Measurements from ENCODE around the gene CYP4V2.

DNA sequence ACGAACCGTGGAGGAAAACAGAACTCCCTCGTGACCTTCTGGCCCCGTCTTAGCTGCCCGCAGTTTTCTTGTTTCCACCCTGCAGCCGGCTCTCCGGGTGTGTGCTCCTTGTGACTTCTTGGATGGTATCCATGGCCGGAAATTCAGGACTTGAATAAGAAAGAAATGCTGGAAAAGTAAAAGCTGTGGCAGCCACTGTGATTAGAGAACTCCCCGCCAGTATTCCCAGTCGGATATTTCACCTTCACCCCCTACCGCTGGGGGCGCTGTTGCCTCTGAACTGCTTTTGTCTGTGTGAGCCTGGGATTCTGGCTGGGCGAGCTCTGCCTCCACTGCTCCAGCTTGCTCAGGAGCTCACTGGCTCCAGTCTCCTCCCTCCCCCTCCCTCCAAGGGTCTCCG, 41.5 kb upstream of the CYP4V2 start:
- TF ChIP-seq CTCF (IDR thresholded peaks at IDR 0.05 in 8 of 11, conservative IDR thresholded peaks at IDR 0.05 in 3 of 11), result peak in 7 of 11 experiments; percentile 25 to 67 (median 49)
- TF ChIP-seq POLR2A (IDR thresholded peaks at IDR 0.05), result no peak
- no peak for TF ChIP-seq POLR2AphosphoS5 (IDR thresholded peaks at IDR 0.05)

All from spleen (tissue), 7 donors.